ENCODE results near the gene EDN2.

DNA sequence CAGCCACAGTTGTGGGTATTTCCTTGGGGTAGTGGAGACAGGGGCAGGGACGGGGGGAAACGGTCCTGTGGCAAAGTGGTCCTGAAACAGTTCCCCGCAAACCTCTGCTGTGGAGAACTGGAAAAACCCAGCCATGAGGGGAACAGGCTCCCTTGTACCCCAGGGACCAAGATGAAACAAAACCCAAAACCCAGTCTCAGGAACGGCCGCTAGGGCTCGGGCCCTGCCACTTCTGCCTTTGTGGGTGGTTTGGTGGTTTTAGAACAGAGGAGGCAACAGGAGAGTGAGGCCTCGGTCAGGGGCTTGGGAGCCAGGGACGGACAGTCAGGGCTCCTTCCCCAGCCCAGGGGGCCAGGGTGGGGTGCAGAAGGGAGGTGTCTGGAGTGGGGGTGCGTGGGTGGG is 24.8 kb upstream of the EDN2 start:
- TF ChIP-seq EP300 (IDR thresholded peaks at IDR 0.05) (no peak), POLR2A (IDR thresholded peaks at IDR 0.05) (no peak)
- TF ChIP-seq, protein P1, sequence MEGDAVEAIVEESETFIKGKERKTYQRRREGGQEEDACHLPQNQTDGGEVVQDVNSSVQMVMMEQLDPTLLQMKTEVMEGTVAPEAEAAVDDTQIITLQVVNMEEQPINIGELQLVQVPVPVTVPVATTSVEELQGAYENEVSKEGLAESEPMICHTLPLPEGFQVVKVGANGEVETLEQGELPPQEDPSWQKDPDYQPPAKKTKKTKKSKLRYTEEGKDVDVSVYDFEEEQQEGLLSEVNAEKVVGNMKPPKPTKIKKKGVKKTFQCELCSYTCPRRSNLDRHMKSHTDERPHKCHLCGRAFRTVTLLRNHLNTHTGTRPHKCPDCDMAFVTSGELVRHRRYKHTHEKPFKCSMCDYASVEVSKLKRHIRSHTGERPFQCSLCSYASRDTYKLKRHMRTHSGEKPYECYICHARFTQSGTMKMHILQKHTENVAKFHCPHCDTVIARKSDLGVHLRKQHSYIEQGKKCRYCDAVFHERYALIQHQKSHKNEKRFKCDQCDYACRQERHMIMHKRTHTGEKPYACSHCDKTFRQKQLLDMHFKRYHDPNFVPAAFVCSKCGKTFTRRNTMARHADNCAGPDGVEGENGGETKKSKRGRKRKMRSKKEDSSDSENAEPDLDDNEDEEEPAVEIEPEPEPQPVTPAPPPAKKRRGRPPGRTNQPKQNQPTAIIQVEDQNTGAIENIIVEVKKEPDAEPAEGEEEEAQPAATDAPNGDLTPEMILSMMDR (IDR thresholded peaks at IDR 0.05), result no peak

Measured in tibial nerve (tissue), 4 donors.